ENCODE data around the gene RC3H2. TPM values are rescaled to one million over a fixed set of nuclear protein-coding genes. Genes with fewer than 3 reads are reported as not detected.
"Not testable (repeated sequence)": the region's sequence is repeated elsewhere in the genome, so short reads cannot be mapped to it uniquely, and the experiment has no call there.

Gene RC3H2
- total RNA-seq, 1 experiment from 2014 or later: 36.3 TPM

DNA sequence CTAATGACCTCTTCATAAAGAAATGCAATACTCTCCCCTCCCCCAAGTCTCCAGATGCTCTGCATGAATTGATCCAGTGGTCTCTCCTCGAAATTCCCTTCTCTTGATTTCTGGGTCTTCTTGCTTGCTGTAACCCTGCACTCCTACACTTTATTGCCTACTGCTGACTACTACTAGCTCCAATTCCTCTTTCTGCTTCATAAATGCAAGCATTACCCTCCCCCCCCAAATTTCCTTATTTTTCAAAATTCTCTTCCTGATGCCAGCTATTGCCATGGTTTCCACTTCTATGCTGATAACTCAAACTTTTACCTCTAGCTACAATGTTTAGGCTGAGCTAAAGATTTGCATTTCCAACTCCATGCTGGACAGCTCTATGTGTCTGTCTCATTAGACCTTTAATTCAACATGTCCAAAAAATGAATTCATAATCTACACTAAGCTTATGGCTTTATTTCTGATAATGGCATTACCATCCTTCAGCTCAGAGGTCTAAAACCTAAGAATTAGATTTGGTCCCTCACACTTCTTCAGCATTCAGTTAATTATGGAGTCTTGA is 24.7 kb upstream of the RC3H2 start:
- no peak for DNase-seq (ENCODE audit: low read depth)

- DNase-seq (ENCODE audit: low read depth): no peak
These were observed 18.8 kb upstream of the RC3H2 start for GRCh38 chr9:122923947-122924346.

- DNase-seq (ENCODE audit: low read depth): no peak
These were observed 17.6 kb upstream of the RC3H2 start for GRCh38 chr9:122922713-122923112.

DNA sequence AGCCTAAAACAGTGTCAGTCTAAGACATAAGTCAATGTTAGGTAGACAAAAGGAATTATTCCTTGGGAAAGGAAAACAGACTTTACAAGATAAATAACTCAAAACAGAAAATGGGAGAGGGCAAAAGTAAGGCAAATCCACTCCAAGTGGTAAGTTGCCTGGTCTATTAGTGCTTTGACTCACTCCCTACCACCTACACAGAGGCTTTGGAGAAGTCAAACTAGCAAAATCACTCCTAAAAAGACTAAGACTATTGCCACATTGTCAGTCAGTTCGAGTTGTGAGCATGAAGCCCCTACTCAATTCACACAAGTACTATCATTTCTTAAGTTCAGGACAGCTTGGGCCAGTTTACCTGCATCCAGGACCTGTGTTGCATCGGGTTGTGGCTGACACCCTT is 13.2 kb upstream of the RC3H2 start:
- no peak for DNase-seq (ENCODE audit: low read depth)

GRCh38 chr9:122912964-122913673 is 8.0 kb upstream of the RC3H2 start, which contains the start of gene ZBTB6:
Gene ZBTB6 (minus strand): TSS chr9:122913323. CDS start chr9:122912072, 1,251 bp downstream.
- DNase-seq (ENCODE audit: low read depth): peak; percentile 90

GRCh38 chr9:122912671-122912963 is 7.5 kb upstream of the RC3H2 start:
- DNase-seq (ENCODE audit: low read depth): no peak

- DNase-seq (ENCODE audit: low read depth): not testable (repeated sequence)
These were observed 963 bp upstream of the RC3H2 start for GRCh38 chr9:122906122-122906521.

GRCh38 chr9:122904466-122904822 is 715 bp downstream of the RC3H2 start:
- DNase-seq (ENCODE audit: low read depth): peak; percentile 50

DNA sequence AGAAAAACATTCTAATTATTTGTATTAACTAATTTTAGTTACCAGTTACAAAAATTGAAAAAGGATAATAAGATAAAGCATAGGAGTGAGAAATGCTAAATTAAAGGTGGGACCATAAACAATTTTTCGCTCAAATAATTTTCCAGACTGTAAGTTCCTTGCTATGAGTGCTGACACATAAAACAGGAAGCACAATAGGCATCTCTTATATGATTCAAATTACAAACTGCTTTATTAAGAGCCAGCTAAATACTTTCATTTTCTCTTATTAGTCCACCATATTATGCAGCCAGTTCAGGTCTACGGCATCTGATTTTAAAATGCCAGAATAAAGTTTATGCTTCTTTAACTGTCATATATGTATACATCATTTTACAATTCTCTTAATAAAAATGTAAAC is 4.4 kb downstream of the RC3H2 start:
- DNase-seq (ENCODE audit: low read depth): no peak

DNA sequence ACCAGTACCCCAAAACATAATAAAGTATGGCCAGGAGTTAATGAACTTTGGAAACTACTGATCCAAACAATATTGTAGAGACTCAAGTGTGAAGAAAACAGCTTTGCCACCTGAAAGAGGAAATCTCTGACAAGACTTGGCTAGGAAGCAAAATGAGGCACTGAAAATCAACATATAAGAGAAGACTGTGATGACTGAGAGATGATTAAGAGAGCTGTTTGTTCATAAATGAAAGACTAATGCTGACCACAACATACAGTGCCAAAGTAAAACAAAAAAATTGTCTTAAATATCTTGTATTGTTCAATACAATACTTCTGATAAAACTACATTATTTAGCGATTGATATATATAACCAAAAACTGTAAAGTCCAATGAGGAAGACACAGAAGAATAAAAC is 7.2 kb downstream of the RC3H2 start:
- DNase-seq (ENCODE audit: low read depth): no peak

GRCh38 chr9:122888480-122888879 is 16.7 kb downstream of the RC3H2 start:
- no peak for DNase-seq (ENCODE audit: low read depth)

DNA sequence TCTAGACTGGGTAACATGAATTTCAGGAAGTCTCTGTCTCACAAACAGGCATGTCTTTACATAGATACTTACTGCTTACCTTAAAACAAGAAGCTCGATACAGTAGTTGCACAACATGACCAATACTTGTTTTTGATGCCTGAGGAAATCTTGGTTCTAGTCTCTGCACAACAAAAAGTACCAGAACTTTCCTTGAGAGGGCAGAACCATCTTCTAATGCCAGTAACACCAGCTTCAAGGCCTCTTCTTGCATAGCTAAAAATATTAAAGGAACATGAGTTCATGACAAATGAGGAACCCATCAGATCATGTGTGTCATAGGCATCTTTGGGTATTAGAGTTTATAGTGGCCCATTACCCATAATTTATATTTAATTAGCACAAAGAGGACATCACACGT is 22.0 kb downstream of the RC3H2 start:
- DNase-seq (ENCODE audit: low read depth): no peak

DNA sequence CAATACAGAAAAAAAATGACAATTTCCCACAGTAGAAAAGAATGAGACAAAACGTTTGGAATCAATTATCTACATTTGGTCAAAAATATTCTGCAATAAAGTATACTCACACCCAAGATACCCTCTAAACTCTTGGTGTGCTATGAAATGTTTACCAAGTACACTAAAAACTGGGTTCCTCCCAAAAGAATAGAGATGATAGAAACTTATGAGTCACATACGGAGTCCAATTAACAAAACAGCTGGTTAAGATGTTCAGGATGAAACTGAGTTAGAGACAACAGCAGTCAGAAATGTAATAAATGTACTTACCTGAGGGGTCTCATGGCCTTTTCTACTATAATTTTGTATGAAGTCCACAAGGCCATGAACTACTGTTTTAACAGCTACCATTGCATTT is 25.7 kb downstream of the RC3H2 start:
- DNase-seq (ENCODE audit: low read depth): no peak

DNA sequence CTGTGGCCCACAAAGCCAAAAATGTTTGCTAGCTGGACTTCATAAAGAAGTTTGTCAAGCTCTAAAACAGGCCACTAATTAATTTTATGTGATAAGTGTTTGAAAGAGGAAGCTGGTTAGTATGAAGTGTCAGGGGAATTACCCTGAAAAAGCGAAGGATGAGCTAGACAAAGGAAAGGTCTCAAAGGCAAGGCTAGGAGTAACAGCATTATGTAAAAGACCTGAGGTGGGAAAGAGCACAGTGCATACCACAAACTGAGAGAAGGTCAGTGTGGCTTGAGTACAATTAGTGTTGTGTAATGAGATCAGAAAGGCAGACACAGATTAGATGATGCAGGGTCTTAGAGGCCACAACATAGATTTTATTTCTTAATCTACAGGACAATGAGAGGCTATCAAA is 29.6 kb downstream of the RC3H2 start:
- no peak for DNase-seq (ENCODE audit: low read depth)

DNA sequence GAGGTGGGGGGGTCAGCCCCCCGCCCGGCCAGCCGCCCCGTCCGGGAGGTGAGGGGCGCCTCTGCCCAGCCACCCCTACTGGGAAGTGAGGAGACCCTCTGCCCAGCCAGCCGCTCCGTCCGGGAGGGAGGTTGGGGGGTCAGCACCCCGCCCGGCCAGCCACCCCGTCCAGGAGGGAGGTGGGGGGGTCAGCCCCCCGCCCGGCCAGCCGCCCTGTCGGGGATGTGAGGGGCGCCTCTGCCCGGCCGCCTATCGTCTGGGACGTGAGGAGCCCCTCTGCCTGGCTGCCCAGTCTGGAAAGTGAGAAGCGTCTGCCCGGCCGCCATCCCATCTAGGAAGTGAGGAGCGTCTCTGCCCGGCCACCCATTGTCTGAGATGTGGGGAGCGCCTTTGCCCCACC is 37.9 kb downstream of the RC3H2 start:
- DNase-seq (ENCODE audit: low read depth): not testable (repeated sequence)

GRCh38 chr9:122866079-122866478 is 39.1 kb downstream of the RC3H2 start:
- DNase-seq (ENCODE audit: low read depth): no peak

DNA sequence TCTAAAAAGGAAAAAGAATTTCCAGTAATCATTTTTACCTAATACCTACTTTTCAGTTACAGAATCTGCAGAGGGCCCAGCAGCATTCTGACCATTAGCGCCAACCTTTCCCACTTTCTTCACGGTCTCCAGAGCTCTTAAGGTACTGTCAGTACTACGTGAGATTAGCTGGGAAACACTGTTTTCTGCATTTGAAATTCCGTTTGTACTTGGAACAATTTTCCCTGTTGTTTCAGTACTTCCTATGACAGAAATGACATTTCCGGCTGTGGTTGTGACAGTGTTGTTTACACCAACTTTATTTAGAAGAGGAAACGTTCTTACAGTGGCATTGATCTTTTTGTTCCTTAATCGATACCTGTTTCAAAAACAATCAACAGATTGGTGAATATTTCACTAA is 39.9 kb downstream of the RC3H2 start:
- DNase-seq (ENCODE audit: low read depth): no peak

DNA sequence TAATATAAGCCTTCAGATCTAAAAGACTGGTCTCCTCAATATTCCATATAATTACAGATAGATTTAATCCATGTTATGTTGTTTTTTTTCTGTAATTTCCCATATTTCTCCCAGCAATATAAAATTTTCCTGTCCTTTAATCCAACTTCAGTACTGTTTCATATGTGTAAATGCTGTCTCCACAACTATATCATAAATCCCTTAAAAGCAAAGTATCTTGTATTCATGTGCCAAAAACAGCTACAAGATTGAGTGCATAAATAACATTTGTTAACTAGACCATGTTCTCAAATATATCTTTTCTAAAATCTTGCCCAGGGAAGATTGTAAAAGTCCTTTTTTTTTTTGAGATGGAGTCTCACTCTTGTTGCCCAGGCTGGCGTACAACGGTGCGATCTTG is 41.8 kb downstream of the RC3H2 start:
- no peak for DNase-seq (ENCODE audit: low read depth)

DNA sequence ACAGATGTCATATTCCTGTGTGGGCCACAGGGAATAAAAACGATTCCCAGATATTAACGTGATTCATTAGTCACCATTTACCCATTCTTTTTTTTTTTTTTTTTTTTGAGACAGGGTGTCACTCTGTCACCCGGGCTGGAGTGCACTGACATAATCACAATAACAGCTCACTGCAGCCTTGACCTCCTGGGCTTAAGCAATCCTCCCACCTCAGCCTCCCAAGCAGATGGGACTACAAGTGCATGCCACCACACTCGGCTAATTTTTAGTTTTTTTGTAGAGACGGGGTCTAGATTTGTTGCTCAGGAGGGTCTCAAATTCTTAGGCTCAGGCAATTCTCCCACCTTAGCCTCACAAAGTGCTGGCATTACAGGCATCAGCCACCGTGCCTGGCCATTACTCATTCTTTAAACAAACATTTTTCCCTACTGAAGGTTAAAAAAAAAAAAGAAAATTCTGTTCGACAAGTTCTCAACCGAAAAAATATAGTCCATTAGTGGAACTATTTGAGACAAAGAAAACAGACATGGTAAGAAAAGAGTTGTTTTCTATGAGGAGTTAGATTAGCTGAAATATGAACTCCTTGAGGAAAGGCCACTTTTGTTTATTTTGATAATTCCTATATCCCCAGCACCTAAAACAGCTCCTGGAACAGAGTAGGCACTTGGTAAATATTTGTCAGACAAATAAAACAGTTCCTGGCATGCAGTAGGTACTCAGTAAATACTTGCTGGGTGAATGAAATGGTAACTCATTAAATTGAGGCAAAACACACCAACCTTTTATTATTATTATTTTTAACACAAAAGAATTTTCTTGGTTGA is 44.6 kb downstream of the RC3H2 start:
- no peak for DNase-seq (ENCODE audit: low read depth)

GRCh38 chr9:122857815-122858214 is 47.3 kb downstream of the RC3H2 start:
- DNase-seq (ENCODE audit: low read depth): no peak

DNA sequence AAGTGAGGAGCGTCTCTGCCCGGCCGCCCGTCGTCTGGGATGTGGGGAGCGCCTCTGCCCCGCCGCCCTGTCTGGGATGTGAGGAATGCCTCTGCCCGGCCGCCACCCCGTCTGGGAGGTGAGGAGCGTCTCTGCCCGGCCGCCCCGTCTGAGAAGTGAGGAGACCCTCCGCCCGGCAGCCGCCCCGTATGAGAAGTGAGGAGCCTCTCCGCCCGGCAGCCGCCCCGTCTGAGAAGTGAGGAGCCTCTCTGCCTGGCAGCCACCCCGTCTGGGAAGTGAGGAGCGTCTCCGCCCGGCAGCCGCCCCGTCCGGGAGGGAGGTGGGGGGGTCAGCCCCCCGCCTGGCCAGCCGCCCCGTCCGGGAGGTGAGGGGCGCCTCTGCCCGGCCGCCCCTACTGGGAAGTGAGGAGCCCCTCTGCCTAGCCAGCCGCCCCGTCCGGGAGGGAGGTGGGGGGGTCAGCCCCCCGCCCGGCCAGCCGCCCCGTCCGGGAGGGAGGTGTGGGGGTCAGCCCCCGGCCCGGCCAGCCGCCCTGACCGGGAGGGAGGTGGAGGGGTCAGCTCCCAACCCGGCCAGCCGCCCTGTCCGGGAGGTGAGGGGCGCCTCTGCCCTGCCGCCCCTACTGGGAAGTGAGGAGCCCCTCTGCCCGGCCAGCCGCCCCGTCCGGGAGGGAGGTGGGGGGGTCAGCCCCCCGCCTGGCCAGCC is 52.9 kb downstream of the RC3H2 start:
- DNase-seq (ENCODE audit: low read depth): not testable (repeated sequence)

GRCh38 chr9:122848256-122848943 is 56.8 kb downstream of the RC3H2 start:
- no peak for DNase-seq (ENCODE audit: low read depth)

Measured in Daoy (cell line).